Loucy (cell line): ENCODE results near the gene DVL2.

Source experiments
- H2AFZ ChIP-seq: fragments of 200-600 bp; sonication (generic); 2 replicates; pipeline ENCODE4 v1.6.0; 2016; ENCODE audit warnings: antibody characterized with exemption, mild to moderate bottlenecking, low read length, moderate library complexity
- H3F3A ChIP-seq: fragments of 200-600 bp; 2 replicates; pipeline ENCODE4 v1.6.0; 2016; ENCODE audit warnings: antibody characterized with exemption, low read depth, mild to moderate bottlenecking
- H3K27me3 ChIP-seq: fragments of 200-600 bp; sonication (generic); 2 replicates; pipeline ENCODE4 v1.6.1; 2014; ENCODE audit warnings: low read length, mild to moderate bottlenecking; ENCODE audit not compliant: insufficient read depth, poor library complexity, severe bottlenecking
- H3K36me3 ChIP-seq: fragments of 200-600 bp; sonication (generic); 2 replicates; pipeline ENCODE4 v1.6.1; 2016; ENCODE audit warnings: low read length; ENCODE audit not compliant: insufficient read depth
- H3K4me1 ChIP-seq: fragments of 200-600 bp; sonication (generic); 2 replicates; pipeline ENCODE4 v1.5.1; 2014; ENCODE audit warnings: low read length, mild to moderate bottlenecking; ENCODE audit not compliant: insufficient read depth, poor library complexity, severe bottlenecking
- H3K4me2 ChIP-seq: fragments of 200-600 bp; sonication (generic); 2 replicates; pipeline ENCODE4 v1.6.0; 2014; ENCODE audit warnings: antibody characterized with exemption, low read length, low read depth, mild to moderate bottlenecking; ENCODE audit not compliant: poor library complexity, severe bottlenecking
- H3K4me3 ChIP-seq: fragments of 200-600 bp; sonication (generic); 2 replicates; pipeline ENCODE4 v1.5.1; 2014; ENCODE audit warnings: low read length, mild to moderate bottlenecking, mixed read lengths; ENCODE audit not compliant: poor library complexity, severe bottlenecking
- H3K79me2 ChIP-seq: fragments of 200-600 bp; sonication (generic); 2 replicates; pipeline ENCODE4 v1.6.1; 2014; ENCODE audit warnings: low read length; ENCODE audit not compliant: insufficient read depth
- H3K9ac ChIP-seq: fragments of 200-600 bp; sonication (generic); 2 replicates; pipeline ENCODE4 v1.6.0; 2014; ENCODE audit warnings: mild to moderate bottlenecking, low read depth, low read length, moderate library complexity; ENCODE audit not compliant: poor library complexity, severe bottlenecking
- H3K9me2 ChIP-seq: fragments of 200-600 bp; sonication (generic); replicated peaks from 2 replicates; pipeline ENCODE4 v1.6.1; 2016; ENCODE audit warnings: low read depth, low read length, mixed read lengths
- H3K9me3 ChIP-seq: fragments of 200-600 bp; sonication (generic); 2 replicates; pipeline ENCODE4 v1.6.1; 2014; ENCODE audit warnings: mild to moderate bottlenecking, antibody characterized with exemption, low read length, low read depth; ENCODE audit not compliant: insufficient read depth
- H4K20me1 ChIP-seq: fragments of 200-600 bp; sonication (generic); 2 replicates; pipeline ENCODE4 v1.6.0; 2014; ENCODE audit warnings: antibody characterized with exemption, low read length, mild to moderate bottlenecking; ENCODE audit not compliant: insufficient read depth, poor library complexity, severe bottlenecking
- EZH2phosphoT487 ChIP-seq: fragments of 200-600 bp; IDR thresholded peaks from 2 replicates; pipeline ENCODE4 v1.6.1; 2018; ENCODE audit warnings: antibody characterized with exemption, mild to moderate bottlenecking, moderate library complexity, borderline replicate concordance
- TF ChIP-seq, protein P1 (sequence below): fragments of 200-600 bp; sonication (generic); conservative IDR thresholded peaks from 2 replicates; pipeline ENCODE4 v1.5.1; 2014; ENCODE audit warnings: mild to moderate bottlenecking, antibody characterized with exemption, low read length

Gene DVL2

GRCh38 chr17:7279448-7279847 lies 45.1 kb upstream of the DVL2 start:
- 0 out of 2 replicates have a peak, but pooled peaks cover 3% of the 10 kb centered on the region for H3F3A ChIP-seq
- TF ChIP-seq, protein P1, sequence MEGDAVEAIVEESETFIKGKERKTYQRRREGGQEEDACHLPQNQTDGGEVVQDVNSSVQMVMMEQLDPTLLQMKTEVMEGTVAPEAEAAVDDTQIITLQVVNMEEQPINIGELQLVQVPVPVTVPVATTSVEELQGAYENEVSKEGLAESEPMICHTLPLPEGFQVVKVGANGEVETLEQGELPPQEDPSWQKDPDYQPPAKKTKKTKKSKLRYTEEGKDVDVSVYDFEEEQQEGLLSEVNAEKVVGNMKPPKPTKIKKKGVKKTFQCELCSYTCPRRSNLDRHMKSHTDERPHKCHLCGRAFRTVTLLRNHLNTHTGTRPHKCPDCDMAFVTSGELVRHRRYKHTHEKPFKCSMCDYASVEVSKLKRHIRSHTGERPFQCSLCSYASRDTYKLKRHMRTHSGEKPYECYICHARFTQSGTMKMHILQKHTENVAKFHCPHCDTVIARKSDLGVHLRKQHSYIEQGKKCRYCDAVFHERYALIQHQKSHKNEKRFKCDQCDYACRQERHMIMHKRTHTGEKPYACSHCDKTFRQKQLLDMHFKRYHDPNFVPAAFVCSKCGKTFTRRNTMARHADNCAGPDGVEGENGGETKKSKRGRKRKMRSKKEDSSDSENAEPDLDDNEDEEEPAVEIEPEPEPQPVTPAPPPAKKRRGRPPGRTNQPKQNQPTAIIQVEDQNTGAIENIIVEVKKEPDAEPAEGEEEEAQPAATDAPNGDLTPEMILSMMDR, result no peak
- no peak for TF ChIP-seq EZH2phosphoT487
- no peak overlapping the region for H3K9ac ChIP-seq
- H3K4me1 ChIP-seq, result peaks cover 13% of the 10 kb centered on the region
- no peaks in the 10 kb centered on the region for H3K9me3 ChIP-seq
- no peaks in the 10 kb centered on the region for H3K36me3 ChIP-seq
- no peak overlapping the region for H3K4me3 ChIP-seq
- no peaks in the 10 kb centered on the region for H4K20me1 ChIP-seq
- H3K27me3 ChIP-seq, result no peaks in the 10 kb centered on the region
- H2AFZ ChIP-seq, result no peak overlapping the region
- H3K9me2 ChIP-seq, result no peaks in the 10 kb centered on the region
- no peaks in the 10 kb centered on the region for H3K79me2 ChIP-seq
- no peak overlapping the region for H3K4me2 ChIP-seq

- no peaks in the 10 kb centered on the region for H3K9me2 ChIP-seq
- H3K4me1 ChIP-seq, result no peaks in the 10 kb centered on the region
- H3K4me3 ChIP-seq, result no peak overlapping the region
- no peak overlapping the region for H3K4me2 ChIP-seq
- no peaks in the 10 kb centered on the region for H3K27me3 ChIP-seq
- no peak for TF ChIP-seq EZH2phosphoT487
- TF ChIP-seq, protein P1, result no peak
- no peaks in the 10 kb centered on the region for H3K79me2 ChIP-seq
- no peaks in the 10 kb centered on the region for H3K9me3 ChIP-seq
- no peak overlapping the region for H2AFZ ChIP-seq
- H3F3A ChIP-seq, result no peaks in the 10 kb centered on the region
- H3K9ac ChIP-seq, result no peak overlapping the region
- H4K20me1 ChIP-seq, result no peaks in the 10 kb centered on the region
- H3K36me3 ChIP-seq, result no peaks in the 10 kb centered on the region
Observed at GRCh38 chr17:7266784-7267183, 32.5 kb upstream of the DVL2 start.

GRCh38 chr17:7263801-7264078 lies 29.4 kb upstream of the DVL2 start:
- Histone ChIP-seq H3K4me1 (no peaks in the 10 kb centered on the region), H3K9ac (no peak overlapping the region), H4K20me1 (no peaks in the 10 kb centered on the region), H3K27me3 (no peaks in the 10 kb centered on the region), H3K4me2 (no peak overlapping the region), H3F3A (no peaks in the 10 kb centered on the region), H3K36me3 (peaks cover 7% of the 10 kb centered on the region; the same call in 1 of the 2 replicates), H3K9me2 (no peaks in the 10 kb centered on the region), H3K4me3 (no peak overlapping the region), H2AFZ (no peak overlapping the region), H3K9me3 (no peaks in the 10 kb centered on the region), H3K79me2 (no peaks in the 10 kb centered on the region)
- TF ChIP-seq EZH2phosphoT487, result no peak
- TF ChIP-seq, protein P1, result no peak
